Hepatocyte (in vitro differentiated cells): ENCODE measurements around the gene HOXC6. TPM values are rescaled to one million over a fixed set of nuclear protein-coding genes. Genes with fewer than 3 reads are reported as not detected.

ENCODE experiments used
- DNase-seq: peaks from one replicate; pipeline ENCODE4 v3.0.0-alpha.2; 2016; ENCODE audit warnings: low spot score
- H2AFZ ChIP-seq: fragments of 200-600 bp; sonication (generic); 2 replicates; pipeline ENCODE4 v1.6.0; 2016; ENCODE audit warnings: antibody characterized with exemption, mild to moderate bottlenecking
- H3K27ac ChIP-seq: fragments of 200-600 bp; sonication (generic); 2 replicates; pipeline ENCODE4 v1.5.1; 2016; ENCODE audit warnings: mild to moderate bottlenecking
- H3K27me3 ChIP-seq: fragments of 200-600 bp; sonication (generic); 2 replicates; pipeline ENCODE4 v1.6.1; 2016
- H3K36me3 ChIP-seq: fragments of 200-600 bp; sonication (generic); replicated peaks from 2 replicates; pipeline ENCODE4 v1.5.1; 2016; ENCODE audit warnings: low read depth; ENCODE audit not compliant: insufficient read depth
- H3K4me1 ChIP-seq: fragments of 200-600 bp; sonication (generic); 2 replicates; pipeline ENCODE4 v1.5.1; 2016; ENCODE audit warnings: mild to moderate bottlenecking, moderate library complexity; ENCODE audit not compliant: insufficient read depth
- H3K4me2 ChIP-seq: fragments of 200-600 bp; sonication (generic); 2 replicates; pipeline ENCODE4 v1.6.0; 2016
- H3K4me3 ChIP-seq: fragments of 200-600 bp; sonication (generic); 2 replicates; pipeline ENCODE4 v1.5.1; 2016; ENCODE audit warnings: mild to moderate bottlenecking
- H3K79me2 ChIP-seq: fragments of 200-600 bp; sonication (generic); 2 replicates; pipeline ENCODE4 v1.6.0; 2017; ENCODE audit warnings: mild to moderate bottlenecking
- H3K9me2 ChIP-seq: fragments of 200-600 bp; sonication (generic); replicated peaks from 2 replicates; pipeline ENCODE4 v1.6.0; 2017; ENCODE audit warnings: mild to moderate bottlenecking; ENCODE audit not compliant: insufficient read depth
- H3K9me3 ChIP-seq: fragments of 200-600 bp; sonication (generic); 2 replicates; pipeline ENCODE4 v1.5.1; 2016; ENCODE audit warnings: low read depth, mild to moderate bottlenecking
- H4K20me1 ChIP-seq: fragments of 200-600 bp; sonication (generic); 2 replicates; pipeline ENCODE4 v1.6.0; 2016; ENCODE audit warnings: mild to moderate bottlenecking; ENCODE audit not compliant: insufficient read depth, poor library complexity, severe bottlenecking
- CTCF ChIP-seq: fragments of 200-600 bp; sonication (generic); IDR thresholded peaks from 2 replicates; pipeline ENCODE4 v1.5.1; 2016; ENCODE audit warnings: antibody characterized with exemption, mild to moderate bottlenecking; ENCODE audit not compliant: poor library complexity
- EZH2 ChIP-seq: fragments of 200-600 bp; sonication (generic); IDR thresholded peaks from 2 replicates; pipeline ENCODE4 v1.6.1; 2016; ENCODE audit warnings: antibody characterized with exemption, mild to moderate bottlenecking, borderline replicate concordance
- EZH2phosphoT487 ChIP-seq: fragments of 200-600 bp; sonication (generic); IDR thresholded peaks from one replicate; pipeline ENCODE4 v1.6.1; 2018; ENCODE audit warnings: antibody characterized with exemption, mild to moderate bottlenecking, low read depth, moderate library complexity; ENCODE audit not compliant: unreplicated experiment, severe bottlenecking
- WGBS: methylation state at CpG from one replicate; pipeline ENCODE4 v1.1.6; 2016; ENCODE audit warnings: low lambda C conversion rate; ENCODE audit errors: missing lambda C conversion rate; 5-methylcytosine and 5-hydroxymethylcytosine counted together
- polyA plus RNA-seq: library from polyadenylated mRNA; unstranded; fragments of >200 nt; fragmentation: Nextera tagmentation; extraction: Ambion mirVana; gene quantifications from 2 replicates; pipeline ENCODE4 v1.2.1, GENCODE V29; 2016
- total RNA-seq: library from RNA; depleted of rRNA; stranded (reverse); fragments of >200 nt; gene quantifications from 2 replicates; pipeline ENCODE4 v1.2.3, GENCODE V29; 2014

HOXC6 gene
- total and polyA plus RNA-seq, 2 experiments from 2014 or later, result 4.5 to 11.1 TPM

GRCh38 chr12:53995002-53995377, 33.2 kb upstream of the HOXC6 start:
- no peaks in the 10 kb centered on the region for H4K20me1 ChIP-seq
- H3K9me3 ChIP-seq, result no peaks in the 10 kb centered on the region
- H3K36me3 ChIP-seq, result no peaks in the 10 kb centered on the region
- no peaks in the 10 kb centered on the region for H3K9me2 ChIP-seq
- no peak overlapping the region for H3K27ac ChIP-seq
- H2AFZ ChIP-seq, result peak overlapping the region; percentile 67
- no peak for DNase-seq
- TF ChIP-seq EZH2phosphoT487, result no peak
- TF ChIP-seq EZH2, result peak; percentile 90
- H3K4me2 ChIP-seq, result peak overlapping the region; percentile 83
- no peak overlapping the region for H3K4me3 ChIP-seq
- peaks cover 24% of the 10 kb centered on the region for H3K4me1 ChIP-seq
- 8% methylated on average over 17 of the region's 17 CpGs for WGBS
- peaks cover 97% of the 10 kb centered on the region for H3K27me3 ChIP-seq
- no peaks in the 10 kb centered on the region for H3K79me2 ChIP-seq

GRCh38 chr12:53995378-53996239, 32.6 kb upstream of the HOXC6 start:
- Histone ChIP-seq H2AFZ (peak overlapping the region; percentile 67), H3K9me2 (no peaks in the 10 kb centered on the region), H3K4me1 (peaks cover 30% of the 10 kb centered on the region), H3K27me3 (peaks cover 98% of the 10 kb centered on the region), H3K27ac (peak overlapping the region; percentile 38), H4K20me1 (no peaks in the 10 kb centered on the region), H3K4me2 (peak overlapping the region; percentile 83), H3K9me3 (no peaks in the 10 kb centered on the region), H3K36me3 (no peaks in the 10 kb centered on the region), H3K4me3 (peak overlapping the region; percentile 24), H3K79me2 (no peaks in the 10 kb centered on the region)
- 11% methylated on average over 43 of the region's 48 CpGs for WGBS
- peak; percentile 19 for TF ChIP-seq EZH2
- TF ChIP-seq CTCF, result no peak
- peak; percentile 26 for TF ChIP-seq EZH2phosphoT487
- DNase-seq, result peak; percentile 71

- TF ChIP-seq EZH2phosphoT487 (no peak), CTCF (no peak), EZH2 (no peak)
- peak overlapping the region; percentile 83 for H3K4me2 ChIP-seq
- peak overlapping the region; percentile 67 for H2AFZ ChIP-seq
- no peaks in the 10 kb centered on the region for H3K9me2 ChIP-seq
- no peaks in the 10 kb centered on the region for H3K9me3 ChIP-seq
- H3K4me1 ChIP-seq, result peaks cover 30% of the 10 kb centered on the region
- no peak overlapping the region for H3K27ac ChIP-seq
- H3K4me3 ChIP-seq, result no peak overlapping the region
- DNase-seq, result no peak
- no peaks in the 10 kb centered on the region for H3K36me3 ChIP-seq
- peaks cover 98% of the 10 kb centered on the region for H3K27me3 ChIP-seq
- H4K20me1 ChIP-seq, result no peaks in the 10 kb centered on the region
- H3K79me2 ChIP-seq, result no peaks in the 10 kb centered on the region
- WGBS, result 45% methylated on average over 29 of the region's 29 CpGs
Measured at GRCh38 chr12:53996240-53997203, 31.7 kb upstream of the HOXC6 start.
